ENCODE results near the gene CEP170B.

DNA sequence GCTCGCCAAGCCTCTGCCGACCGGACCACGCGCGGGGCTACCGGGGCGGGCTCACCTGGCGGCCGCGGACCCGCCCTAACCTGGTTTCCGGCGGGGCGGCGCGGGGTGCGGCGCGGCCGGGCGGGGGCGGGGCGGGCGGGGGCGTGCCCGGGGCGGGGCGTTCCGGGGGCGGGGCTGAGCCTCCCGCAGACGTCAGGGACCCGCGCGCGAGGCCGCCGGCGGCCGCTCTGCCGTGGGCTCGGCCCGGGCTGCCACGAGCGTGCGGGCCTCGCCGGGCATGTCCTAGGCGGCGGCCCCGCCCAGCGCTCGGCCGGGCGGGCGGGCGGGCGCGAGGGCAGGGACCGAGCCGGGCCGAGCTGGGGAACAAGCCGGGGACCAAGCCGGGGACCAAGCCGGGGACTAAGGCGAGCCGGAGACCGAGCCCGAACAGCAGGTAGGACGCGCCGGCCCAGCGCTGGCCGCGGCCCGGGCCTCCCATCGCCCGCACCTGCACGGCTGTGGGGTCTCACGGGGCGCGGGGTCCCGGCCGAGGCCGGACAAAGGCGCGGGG is at the start of gene CEP170B:
- TF ChIP-seq POLR2A (IDR thresholded peaks at IDR 0.05) = no peak
- TF ChIP-seq, protein P1, sequence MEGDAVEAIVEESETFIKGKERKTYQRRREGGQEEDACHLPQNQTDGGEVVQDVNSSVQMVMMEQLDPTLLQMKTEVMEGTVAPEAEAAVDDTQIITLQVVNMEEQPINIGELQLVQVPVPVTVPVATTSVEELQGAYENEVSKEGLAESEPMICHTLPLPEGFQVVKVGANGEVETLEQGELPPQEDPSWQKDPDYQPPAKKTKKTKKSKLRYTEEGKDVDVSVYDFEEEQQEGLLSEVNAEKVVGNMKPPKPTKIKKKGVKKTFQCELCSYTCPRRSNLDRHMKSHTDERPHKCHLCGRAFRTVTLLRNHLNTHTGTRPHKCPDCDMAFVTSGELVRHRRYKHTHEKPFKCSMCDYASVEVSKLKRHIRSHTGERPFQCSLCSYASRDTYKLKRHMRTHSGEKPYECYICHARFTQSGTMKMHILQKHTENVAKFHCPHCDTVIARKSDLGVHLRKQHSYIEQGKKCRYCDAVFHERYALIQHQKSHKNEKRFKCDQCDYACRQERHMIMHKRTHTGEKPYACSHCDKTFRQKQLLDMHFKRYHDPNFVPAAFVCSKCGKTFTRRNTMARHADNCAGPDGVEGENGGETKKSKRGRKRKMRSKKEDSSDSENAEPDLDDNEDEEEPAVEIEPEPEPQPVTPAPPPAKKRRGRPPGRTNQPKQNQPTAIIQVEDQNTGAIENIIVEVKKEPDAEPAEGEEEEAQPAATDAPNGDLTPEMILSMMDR (IDR thresholded peaks at IDR 0.05) = no peak

Data from prostate gland (tissue), 2 donors.